HG02884 (cell line): ENCODE results near the gene FBXW8.

ENCODE experiments used
- ATAC-seq: cut with Tn5 transposase; IDR thresholded peaks from one replicate; pipeline ENCODE4 v1.9.1; 2021; ENCODE audit warnings: mild to moderate bottlenecking, moderate library complexity; ENCODE audit not compliant: unreplicated experiment

The FBXW8 gene

DNA sequence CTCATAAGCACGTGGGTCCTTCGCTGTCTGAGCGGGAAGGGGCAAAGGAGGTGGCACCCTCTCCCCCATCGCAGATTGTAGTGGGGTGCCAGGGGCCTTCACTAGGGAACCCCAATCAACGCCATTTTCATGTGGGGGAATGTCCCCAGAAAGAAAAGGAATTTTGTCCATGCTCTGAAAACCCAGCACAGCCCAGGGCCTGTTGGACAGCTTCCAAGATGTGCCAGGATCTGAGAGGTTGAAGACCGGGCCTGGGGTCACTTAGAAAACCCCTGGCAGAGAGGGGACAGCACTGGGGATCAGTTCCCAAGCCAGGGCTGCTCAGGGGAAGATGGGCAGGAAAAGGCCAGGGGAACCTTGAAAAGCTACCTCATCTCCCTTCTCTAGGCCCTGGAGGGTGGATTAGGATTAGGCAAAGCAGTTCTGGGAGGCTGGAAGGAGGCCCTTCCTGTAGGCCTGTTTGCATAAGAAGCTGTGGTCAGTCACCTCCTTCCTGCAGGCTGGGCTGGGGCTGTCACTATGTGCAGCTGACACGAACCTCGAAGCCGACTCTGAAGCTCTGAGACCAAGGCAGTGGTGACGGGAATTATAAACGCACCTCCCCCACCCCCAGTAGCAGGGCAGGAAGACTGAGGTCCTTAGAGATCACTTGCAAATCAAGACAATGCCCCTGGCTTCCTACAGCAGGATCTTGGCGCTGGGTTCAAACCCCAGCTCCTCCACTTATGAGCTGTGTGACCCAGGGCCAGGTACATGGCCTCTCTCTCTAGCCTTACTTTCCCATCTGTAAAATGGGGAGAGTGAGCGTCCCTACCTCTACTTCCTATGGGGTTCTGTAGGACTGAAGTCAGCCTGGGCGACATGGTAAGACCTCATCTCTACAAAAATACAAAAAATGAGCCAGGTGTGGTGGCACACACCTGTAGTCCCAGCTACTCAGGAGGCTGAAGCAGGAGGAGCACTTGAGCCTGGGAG lies 159.5 kb downstream of the FBXW8 start:
- ATAC-seq = no peak

DNA sequence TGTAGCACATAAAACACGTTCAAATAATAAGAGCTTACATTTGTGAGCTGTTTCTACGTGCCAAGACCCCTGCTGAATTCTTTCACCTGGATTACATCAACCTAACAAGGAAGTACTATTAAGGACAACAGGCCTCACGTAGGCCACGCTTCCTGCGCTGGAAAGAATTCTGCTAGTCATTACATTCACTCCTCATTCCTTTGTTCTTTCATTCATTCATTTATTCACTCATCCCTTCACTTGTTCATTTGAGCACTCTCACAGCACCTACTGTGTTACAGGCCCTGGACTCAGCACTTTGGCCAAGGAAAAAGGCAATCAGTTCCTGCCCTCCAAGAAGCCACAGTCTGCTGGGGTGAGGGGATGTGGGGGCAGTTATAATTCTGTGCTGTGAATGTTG lies 160.3 kb downstream of the FBXW8 start:
- ATAC-seq = no peak

DNA sequence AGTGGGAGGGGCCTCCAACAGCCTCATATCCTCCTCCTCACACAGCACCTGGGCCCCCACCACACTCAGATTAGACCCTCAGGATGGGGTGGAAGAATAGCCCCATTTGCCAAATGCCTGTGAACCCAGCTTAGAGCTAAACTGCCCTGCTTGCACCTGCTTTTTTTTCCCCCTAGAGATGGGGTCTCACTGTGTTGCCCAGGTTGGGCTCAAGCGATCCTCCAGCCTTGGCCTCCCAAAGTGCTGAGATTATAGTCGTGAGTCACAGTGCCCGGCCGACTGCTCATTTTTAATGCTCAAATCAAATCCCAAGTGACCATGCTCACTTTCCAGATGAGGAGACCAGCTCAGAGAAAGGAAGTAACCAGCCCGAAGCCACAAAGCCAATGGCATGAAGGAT lies 161.4 kb downstream of the FBXW8 start:
- ATAC-seq = no peak

DNA sequence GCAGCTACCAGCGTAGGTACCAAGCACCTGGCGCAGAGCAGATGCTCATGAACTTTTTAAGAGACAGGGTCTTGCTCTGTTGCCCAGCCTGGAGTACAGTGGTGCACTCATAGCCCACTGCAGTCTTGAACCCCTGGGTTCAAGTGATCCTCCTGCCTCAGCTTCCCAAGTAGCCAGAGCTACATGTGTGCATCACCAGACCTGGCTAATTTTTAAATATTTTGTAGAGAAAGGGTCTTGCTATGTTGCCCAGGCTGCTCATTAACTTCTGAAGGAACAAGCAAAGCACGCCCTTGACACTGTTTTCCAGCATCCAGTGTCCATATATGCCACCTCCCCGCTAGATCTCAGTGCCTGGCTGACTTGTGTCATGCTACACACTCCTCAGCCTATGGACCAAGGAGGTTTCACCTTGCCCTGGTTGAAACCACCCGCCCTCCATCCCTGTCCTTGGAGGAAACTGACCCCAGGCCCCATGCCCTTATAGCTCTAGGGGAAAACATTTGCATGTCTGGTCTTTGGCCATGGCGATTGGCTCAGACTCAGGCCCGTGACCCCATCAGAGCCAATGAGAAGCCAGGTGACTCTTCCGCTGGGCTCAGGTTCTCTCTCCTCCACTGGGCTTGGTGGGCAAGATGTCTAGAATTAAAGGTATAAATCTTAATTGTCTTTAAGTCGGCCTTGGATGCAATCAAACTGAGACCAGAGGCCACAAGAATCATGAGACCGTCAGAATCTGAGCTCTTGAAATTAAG lies 162.2 kb downstream of the FBXW8 start:
- ATAC-seq = no peak

DNA sequence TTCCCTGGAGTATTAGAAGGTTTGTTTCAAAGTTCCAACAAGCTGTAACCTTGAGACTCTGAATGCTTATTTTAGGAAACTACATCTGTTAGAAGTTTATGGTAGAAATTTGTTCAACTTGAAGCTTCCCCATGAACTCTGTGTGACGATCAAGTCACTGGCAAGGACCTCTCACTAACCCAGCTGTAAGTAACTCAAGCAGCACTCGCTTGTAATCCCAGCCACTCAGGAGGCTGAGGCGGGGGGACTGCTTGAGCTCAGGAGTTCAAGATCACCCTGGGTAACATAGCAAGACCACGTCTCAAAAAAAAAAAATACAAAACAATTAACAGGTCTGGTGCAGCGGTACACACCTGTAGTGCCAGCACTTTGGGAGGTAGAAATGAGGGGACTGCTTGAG lies 162.9 kb downstream of the FBXW8 start:
- ATAC-seq = no peak

DNA sequence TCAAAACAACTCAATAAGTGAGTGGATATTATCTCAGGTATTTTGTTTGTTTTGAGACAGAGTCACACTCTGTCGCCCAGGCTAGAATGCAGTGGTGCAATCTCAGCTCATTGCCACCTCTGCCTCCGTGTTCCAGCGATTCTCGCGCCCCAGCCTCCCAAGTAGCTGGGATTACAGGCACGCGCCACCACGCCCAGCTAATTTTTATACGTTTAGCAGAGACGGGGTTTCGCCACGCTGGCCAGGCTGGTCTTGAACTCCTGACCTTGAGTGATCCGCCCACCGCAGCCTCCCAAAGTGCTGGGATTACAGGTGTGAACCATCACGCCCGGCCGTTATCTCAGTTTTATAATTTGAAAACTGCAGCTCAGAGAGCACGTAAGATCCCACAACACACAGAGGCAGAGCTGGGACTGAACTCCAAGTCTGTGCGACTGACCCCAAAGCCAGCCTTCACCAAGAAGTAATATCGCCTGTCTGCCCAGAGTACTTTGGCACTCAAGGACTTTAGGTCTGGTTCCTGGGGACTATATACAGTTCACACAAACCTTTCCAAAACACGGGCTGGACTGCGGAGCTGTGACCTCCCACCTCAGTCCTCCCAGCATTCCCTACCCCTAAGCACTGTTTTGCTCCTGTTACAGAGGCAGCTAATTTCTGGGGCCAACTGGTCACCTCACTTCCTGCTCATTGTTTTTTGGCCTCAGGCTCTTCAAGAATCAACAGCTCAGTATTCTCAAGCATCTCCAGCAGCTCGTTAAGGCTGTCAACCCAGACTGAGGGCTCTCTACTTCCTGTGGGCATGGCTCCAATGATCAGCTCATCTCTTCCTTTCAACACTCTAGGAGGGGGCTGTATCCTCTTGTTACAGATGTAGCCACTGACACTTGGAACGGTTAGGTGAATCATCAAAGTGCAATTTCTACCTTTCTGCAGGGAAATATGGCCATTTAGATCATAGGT lies 165.9 kb downstream of the FBXW8 start:
- no peak for ATAC-seq

DNA sequence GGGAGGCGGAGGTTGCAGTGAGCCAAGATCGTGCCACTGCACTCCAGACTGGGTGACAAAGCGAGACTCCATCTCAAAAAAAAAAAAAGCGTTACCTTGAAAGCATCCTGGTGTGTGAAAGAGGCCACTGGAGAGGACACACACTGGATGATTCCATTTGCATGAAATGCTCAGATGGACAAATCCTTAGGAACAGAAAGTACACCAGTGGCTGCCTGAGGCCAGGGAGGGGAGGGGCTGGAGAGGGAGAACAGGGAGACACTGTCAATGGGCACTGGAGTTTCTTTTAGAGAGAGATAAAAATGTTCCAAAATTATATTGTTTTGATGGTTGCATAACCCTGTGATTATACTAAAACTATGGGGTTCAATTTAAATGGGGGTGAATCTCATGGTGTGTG lies 168.7 kb downstream of the FBXW8 start:
- ATAC-seq = no peak

DNA sequence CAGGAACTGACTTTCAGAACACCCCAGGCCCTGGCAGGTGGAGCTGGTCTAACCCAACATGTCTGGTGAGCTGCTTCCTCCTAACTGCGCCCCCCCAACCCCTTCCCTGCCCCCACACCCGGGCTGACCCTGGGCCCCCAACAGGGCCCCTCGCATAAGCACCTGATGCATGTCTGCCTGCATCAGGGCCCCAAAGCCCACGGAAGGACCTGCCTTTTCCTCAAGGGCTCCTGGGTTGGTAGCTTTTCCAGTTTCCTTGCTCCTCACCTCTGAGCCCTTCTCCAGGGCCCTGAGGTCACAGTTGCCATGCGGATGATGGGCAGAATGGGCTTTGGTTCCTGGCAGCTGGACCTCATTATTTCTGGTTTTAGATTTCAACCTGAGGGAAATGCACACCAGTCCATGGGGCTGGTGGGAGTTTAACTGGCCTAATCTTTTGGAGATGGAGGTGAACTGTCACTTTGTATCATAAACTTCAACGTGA lies 170.0 kb downstream of the FBXW8 start:
- no peak for ATAC-seq
